ENCODE results near the gene RPS16. TPM values are rescaled to one million over a fixed set of nuclear protein-coding genes. Genes with fewer than 3 reads are reported as not detected.
A peak's percentile ranks its signal among the peaks of the same experiment; 100 is the strongest.

The RPS16 gene
- total and polyA plus RNA-seq, 2 of the 13 experiments (the other 11 are each of a cell fraction or from before 2014, with no cell fraction given): 488 to 2,583 TPM

DNA sequence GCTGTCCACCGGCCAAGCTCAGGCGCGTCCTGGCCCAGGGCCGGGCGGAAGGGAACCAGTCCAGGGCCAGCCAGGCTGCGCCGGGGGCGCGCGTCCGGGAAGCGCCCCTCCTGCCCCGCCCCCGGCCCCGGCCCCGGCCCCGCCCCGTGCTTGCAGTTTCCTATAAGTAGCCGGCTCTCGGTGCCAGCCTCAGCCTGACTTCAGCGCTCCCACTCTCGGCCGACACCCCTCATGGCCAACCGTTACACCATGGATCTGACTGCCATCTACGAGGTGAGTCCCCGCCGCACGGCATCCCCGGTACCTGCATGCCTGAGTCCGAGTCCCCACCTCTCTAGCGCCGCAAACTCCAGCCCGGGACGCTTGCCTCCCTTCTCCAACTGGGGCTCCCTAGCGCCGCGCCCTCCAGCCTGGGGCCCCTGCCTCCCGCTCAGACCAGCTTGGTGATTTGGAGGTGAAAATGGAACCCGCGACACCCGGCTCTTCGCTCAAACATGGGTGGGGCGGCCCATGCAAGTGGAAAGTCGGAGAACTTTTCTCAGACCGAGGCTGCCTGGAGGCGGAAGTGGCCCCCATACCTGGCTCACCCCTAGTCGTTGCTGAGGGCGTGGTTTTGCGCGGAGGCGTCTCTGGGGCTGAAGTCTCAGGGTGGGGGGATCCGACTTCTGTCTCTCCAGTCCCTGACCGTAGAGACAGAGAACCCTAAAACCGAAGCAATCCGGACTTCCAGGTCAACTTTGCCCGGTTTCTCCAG is 28.9 kb downstream of the RPS16 start, which contains the start of gene ZFP36 (continued):
- TF ChIP-seq, protein P1, sequence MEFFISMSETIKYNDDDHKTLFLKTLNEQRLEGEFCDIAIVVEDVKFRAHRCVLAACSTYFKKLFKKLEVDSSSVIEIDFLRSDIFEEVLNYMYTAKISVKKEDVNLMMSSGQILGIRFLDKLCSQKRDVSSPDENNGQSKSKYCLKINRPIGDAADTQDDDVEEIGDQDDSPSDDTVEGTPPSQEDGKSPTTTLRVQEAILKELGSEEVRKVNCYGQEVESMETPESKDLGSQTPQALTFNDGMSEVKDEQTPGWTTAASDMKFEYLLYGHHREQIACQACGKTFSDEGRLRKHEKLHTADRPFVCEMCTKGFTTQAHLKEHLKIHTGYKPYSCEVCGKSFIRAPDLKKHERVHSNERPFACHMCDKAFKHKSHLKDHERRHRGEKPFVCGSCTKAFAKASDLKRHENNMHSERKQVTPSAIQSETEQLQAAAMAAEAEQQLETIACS (CRISPR knock-in tag; IDR thresholded peaks at IDR 0.05): peak; percentile 76
- TF ChIP-seq KLF12 (CRISPR knock-in tag; IDR thresholded peaks at IDR 0.05; ENCODE audit: borderline replicate concordance): peak; percentile 28; the same call in 1 of the 2 replicates
- TF ChIP-seq, protein P2, sequence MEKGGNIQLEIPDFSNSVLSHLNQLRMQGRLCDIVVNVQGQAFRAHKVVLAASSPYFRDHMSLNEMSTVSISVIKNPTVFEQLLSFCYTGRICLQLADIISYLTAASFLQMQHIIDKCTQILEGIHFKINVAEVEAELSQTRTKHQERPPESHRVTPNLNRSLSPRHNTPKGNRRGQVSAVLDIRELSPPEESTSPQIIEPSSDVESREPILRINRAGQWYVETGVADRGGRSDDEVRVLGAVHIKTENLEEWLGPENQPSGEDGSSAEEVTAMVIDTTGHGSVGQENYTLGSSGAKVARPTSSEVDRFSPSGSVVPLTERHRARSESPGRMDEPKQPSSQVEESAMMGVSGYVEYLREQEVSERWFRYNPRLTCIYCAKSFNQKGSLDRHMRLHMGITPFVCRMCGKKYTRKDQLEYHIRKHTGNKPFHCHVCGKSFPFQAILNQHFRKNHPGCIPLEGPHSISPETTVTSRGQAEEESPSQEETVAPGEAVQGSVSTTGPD (CRISPR knock-in tag; IDR thresholded peaks at IDR 0.05): 0 out of 2 replicates have a peak, but pooled peaks have one; percentile 40
- TF ChIP-seq ZNF709 (CRISPR knock-in tag; IDR thresholded peaks at IDR 0.05): peak; percentile 51; the same call in 1 of the 2 replicates
- 0 out of 2 replicates have a peak, but pooled peaks have one; percentile 19 for TF ChIP-seq ZNF296 (CRISPR knock-in tag; conservative IDR thresholded peaks at IDR 0.05)
- no peak for TF ChIP-seq ZNF562 (CRISPR knock-in tag; IDR thresholded peaks at IDR 0.05; ENCODE audit: borderline replicate concordance)
- TF ChIP-seq ZNF501 (CRISPR knock-in tag; IDR thresholded peaks at IDR 0.05): peak; percentile 87
- TF ChIP-seq SALL2 (CRISPR knock-in tag; IDR thresholded peaks at IDR 0.05): 0 out of 2 replicates have a peak, but pooled peaks have one; percentile 39
- no peak for TF ChIP-seq PTBP1 (IDR thresholded peaks at IDR 0.05; ENCODE audit: low read depth, low read length, poor library complexity, severe bottlenecking)
- peak; percentile 63; the same call in 1 of the 2 replicates for TF ChIP-seq ZNF430 (CRISPR knock-in tag; IDR thresholded peaks at IDR 0.05)
- peak; percentile 67 for TF ChIP-seq HDAC1 (CRISPR knock-in tag; IDR thresholded peaks at IDR 0.05)
- TF ChIP-seq CHD4 (IDR thresholded peaks at IDR 0.05; ENCODE audit: borderline replicate concordance, low read length): peak; percentile 50; the same call in 1 of the 2 replicates
- 0 out of 2 replicates have a peak, but pooled peaks have one; percentile 78 for TF ChIP-seq ZNF138 (CRISPR knock-in tag; IDR thresholded peaks at IDR 0.05; ENCODE audit: low read depth)
- TF ChIP-seq NFIC (IDR thresholded peaks at IDR 0.05; ENCODE audit: low read length): peak; percentile 18; the same call in 1 of the 2 replicates
- TF ChIP-seq ZNF607 (CRISPR knock-in tag; IDR thresholded peaks at IDR 0.05; ENCODE audit: borderline replicate concordance): peak; percentile 61; the same call in 1 of the 2 replicates
- TF ChIP-seq, protein P3, sequence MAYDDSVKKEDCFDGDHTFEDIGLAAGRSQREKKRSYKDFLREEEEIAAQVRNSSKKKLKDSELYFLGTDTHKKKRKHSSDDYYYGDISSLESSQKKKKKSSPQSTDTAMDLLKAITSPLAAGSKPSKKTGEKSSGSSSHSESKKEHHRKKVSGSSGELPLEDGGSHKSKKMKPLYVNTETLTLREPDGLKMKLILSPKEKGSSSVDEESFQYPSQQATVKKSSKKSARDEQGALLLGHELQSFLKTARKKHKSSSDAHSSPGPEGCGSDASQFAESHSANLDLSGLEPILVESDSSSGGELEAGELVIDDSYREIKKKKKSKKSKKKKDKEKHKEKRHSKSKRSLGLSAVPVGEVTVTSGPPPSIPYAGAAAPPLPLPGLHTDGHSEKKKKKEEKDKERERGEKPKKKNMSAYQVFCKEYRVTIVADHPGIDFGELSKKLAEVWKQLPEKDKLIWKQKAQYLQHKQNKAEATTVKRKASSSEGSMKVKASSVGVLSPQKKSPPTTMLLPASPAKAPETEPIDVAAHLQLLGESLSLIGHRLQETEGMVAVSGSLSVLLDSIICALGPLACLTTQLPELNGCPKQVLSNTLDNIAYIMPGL (CRISPR knock-in tag; IDR thresholded peaks at IDR 0.05; ENCODE audit: borderline replicate concordance in 1 of 2, low read depth in 1 of 2): peak in 1 of 2 experiments; percentile 66; a peak in 2 of 4 replicates
- TF ChIP-seq, protein P4, sequence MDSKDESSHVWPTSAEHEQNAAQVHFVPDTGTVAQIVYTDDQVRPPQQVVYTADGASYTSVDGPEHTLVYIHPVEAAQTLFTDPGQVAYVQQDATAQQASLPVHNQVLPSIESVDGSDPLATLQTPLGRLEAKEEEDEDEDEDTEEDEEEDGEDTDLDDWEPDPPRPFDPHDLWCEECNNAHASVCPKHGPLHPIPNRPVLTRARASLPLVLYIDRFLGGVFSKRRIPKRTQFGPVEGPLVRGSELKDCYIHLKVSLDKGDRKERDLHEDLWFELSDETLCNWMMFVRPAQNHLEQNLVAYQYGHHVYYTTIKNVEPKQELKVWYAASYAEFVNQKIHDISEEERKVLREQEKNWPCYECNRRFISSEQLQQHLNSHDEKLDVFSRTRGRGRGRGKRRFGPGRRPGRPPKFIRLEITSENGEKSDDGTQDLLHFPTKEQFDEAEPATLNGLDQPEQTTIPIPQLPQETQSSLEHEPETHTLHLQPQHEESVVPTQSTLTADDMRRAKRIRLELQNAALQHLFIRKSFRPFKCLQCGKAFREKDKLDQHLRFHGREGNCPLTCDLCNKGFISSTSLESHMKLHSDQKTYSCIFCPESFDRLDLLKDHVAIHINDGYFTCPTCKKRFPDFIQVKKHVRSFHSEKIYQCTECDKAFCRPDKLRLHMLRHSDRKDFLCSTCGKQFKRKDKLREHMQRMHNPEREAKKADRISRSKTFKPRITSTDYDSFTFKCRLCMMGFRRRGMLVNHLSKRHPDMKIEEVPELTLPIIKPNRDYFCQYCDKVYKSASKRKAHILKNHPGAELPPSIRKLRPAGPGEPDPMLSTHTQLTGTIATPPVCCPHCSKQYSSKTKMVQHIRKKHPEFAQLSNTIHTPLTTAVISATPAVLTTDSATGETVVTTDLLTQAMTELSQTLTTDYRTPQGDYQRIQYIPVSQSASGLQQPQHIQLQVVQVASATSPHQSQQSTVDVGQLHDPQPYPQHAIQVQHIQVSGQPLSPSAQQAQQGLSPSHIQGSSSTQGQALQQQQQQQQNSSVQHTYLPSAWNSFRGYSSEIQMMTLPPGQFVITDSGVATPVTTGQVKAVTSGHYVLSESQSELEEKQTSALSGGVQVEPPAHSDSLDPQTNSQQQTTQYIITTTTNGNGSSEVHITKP (CRISPR knock-in tag; IDR thresholded peaks at IDR 0.05; ENCODE audit: low read depth): 0 out of 2 replicates have a peak, but pooled peaks have one; percentile 46
- TF ChIP-seq ZFP90 (CRISPR knock-in tag; IDR thresholded peaks at IDR 0.05; ENCODE audit: borderline replicate concordance): peak; percentile 59; the same call in 1 of the 2 replicates

Data from HepG2 (cell line).